ENCODE results near the gene MBNL1. TPM values are rescaled to one million over a fixed set of nuclear protein-coding genes. Genes with fewer than 3 reads are reported as not detected.

MBNL1 gene
- total RNA-seq, 1 experiment from 2014 or later: 140 TPM

GRCh38 chr3:152219769-152220255 is 48.9 kb upstream of the MBNL1 start:
- CTCF ChIA-PET: no interaction called here
- H3K27me3 ChIP-seq (ENCODE audit: control insufficient read depth, insufficient read depth, low read length): no peaks in the 10 kb centered on the region
- no peaks in the 10 kb centered on the region for H3K9me3 ChIP-seq (ENCODE audit: control insufficient read depth, insufficient read depth, low read depth, low read length)
- no peak overlapping the region for H3K27ac ChIP-seq (ENCODE audit: low read length)
- BruUV-seq (replicated peaks): no TSS peak
- no peaks in the 10 kb centered on the region for H3K4me1 ChIP-seq (ENCODE audit: control insufficient read depth, insufficient read depth, low read length)
- H3K36me3 ChIP-seq (ENCODE audit: control insufficient read depth, insufficient read depth, low read length): no peaks in the 10 kb centered on the region
- no peak for ATAC-seq
- in situ Hi-C loops (cut with HindIII; ENCODE audit: low pct_unique_long_range_greater_than_20kb, low sequenced_read_pairs) (no loop called here), intact Hi-C loops (cut with micrococcal nuclease; ENCODE audit: unreplicated experiment) (no loop called here)
- POLR2A ChIA-PET: no interaction called here
- no peak overlapping the region for H3K4me3 ChIP-seq (ENCODE audit: low read depth in 2 of 2, low read length in 2 of 2)
- TF ChIP-seq TCF7L2 (IDR thresholded peaks at IDR 0.05; ENCODE audit: low read depth, low read length): no peak
- no peak for TF ChIP-seq REST (IDR thresholded peaks at IDR 0.05; ENCODE audit: insufficient read depth in 1 of 2, low read depth in 2 of 2, low read length in 1 of 2)
- no peak for TF ChIP-seq POLR2AphosphoS5 (IDR thresholded peaks at IDR 0.05; ENCODE audit: low read depth, low read length)
- no peak for TF ChIP-seq CTCF (IDR thresholded peaks at IDR 0.05)
- no peak for TF ChIP-seq SIN3A (IDR thresholded peaks at IDR 0.05; ENCODE audit: borderline replicate concordance, insufficient read depth, low read depth, low read length)
- DNase-seq (ENCODE audit: low read depth, low spot score): no peak

GRCh38 chr3:152222327-152222726 is 46.4 kb upstream of the MBNL1 start:
- in situ Hi-C loops (cut with HindIII; ENCODE audit: low pct_unique_long_range_greater_than_20kb, low sequenced_read_pairs): no loop called here
- Histone ChIP-seq H3K27ac (ENCODE audit: low read length) (no peak overlapping the region), H3K4me3 (ENCODE audit: low read depth in 2 of 2, low read length in 2 of 2) (no peak overlapping the region), H3K4me1 (ENCODE audit: control insufficient read depth, insufficient read depth, low read length) (no peaks in the 10 kb centered on the region), H3K36me3 (ENCODE audit: control insufficient read depth, insufficient read depth, low read length) (no peaks in the 10 kb centered on the region), H3K9me3 (ENCODE audit: control insufficient read depth, insufficient read depth, low read depth, low read length) (no peaks in the 10 kb centered on the region), H3K27me3 (ENCODE audit: control insufficient read depth, insufficient read depth, low read length) (no peaks in the 10 kb centered on the region)
- ChIA-PET POLR2A (no interaction called here), CTCF (no interaction called here)
- DNase-seq (ENCODE audit: low read depth, low spot score) (no peak), ATAC-seq (no peak)
- no TSS peak for BruUV-seq (replicated peaks)
- intact Hi-C loops (cut with micrococcal nuclease; ENCODE audit: unreplicated experiment): no loop called here
- TF ChIP-seq TCF7L2 (IDR thresholded peaks at IDR 0.05; ENCODE audit: low read depth, low read length) (no peak), SIN3A (IDR thresholded peaks at IDR 0.05; ENCODE audit: borderline replicate concordance, insufficient read depth, low read depth, low read length) (no peak), POLR2AphosphoS5 (IDR thresholded peaks at IDR 0.05; ENCODE audit: low read depth, low read length) (no peak), REST (IDR thresholded peaks at IDR 0.05; ENCODE audit: insufficient read depth in 1 of 2, low read depth in 2 of 2, low read length in 1 of 2) (no peak), CTCF (IDR thresholded peaks at IDR 0.05) (no peak)

All from Panc1 (cell line).